GM12878 (cell line): ENCODE measurements around the gene TMEM53. TPM values are rescaled to one million over a fixed set of nuclear protein-coding genes. Genes with fewer than 3 reads are reported as not detected.

Experiments used
- BCL11A ChIP-seq: IDR thresholded peaks from 2 replicates; pipeline ENCODE4 v1.6.1; 2011; ENCODE audit warnings: low read depth, low read length
- MEF2A ChIP-seq: IDR thresholded peaks from 2 replicates; pipeline ENCODE4 v1.6.1; 2011; ENCODE audit warnings: low read depth, mild to moderate bottlenecking, low read length, moderate library complexity; ENCODE audit not compliant: insufficient read depth
- SIN3A ChIP-seq: IDR thresholded peaks from 2 replicates; pipeline ENCODE4 v1.6.1; 2012; ENCODE audit warnings: low read depth, low read length, improper control_type of control experiment
- SREBF2 ChIP-seq: IDR thresholded peaks from 2 replicates; pipeline ENCODE4 v1.6.1; 2012; ENCODE audit warnings: mild to moderate bottlenecking, low read length
- ZNF592 ChIP-seq: fragments of 450-650 bp; IDR thresholded peaks from 2 replicates; pipeline ENCODE4 v1.6.1; 2017; ENCODE audit warnings: mild to moderate bottlenecking, moderate library complexity
- polyA plus RNA-seq, 11 experiments: library from polyadenylated mRNA; depleted of rRNA in 4 of 11; unstranded in 6 of 11; stranded (reverse) in 5 of 11; fragments of >200 nt; fragmentation: Nextera tagmentation in 4 of 11; fragmentation: Illumina TruSeq in 1 of 11; extraction: Ambion mirVana in 4 of 11; extraction: Trizol in 1 of 11; gene quantifications; 1 replicate in 1 of 11; 2 replicates in 10 of 11; pipeline versions ENCODE4 v1.2.1 to v1.2.3, GENCODE V29; 2011 to 2016; ENCODE audit warnings: inconsistent platforms in 2 of 11, missing spikeins in 2 of 11, low read depth in 1 of 11
- total RNA-seq, 4 experiments: library from RNA; depleted of rRNA in 3 of 4; stranded (reverse); fragments of >200 nt in 3 of 4; fragmentation: Illumina TruSeq in 1 of 4; extraction: Trizol in 1 of 4; gene quantifications; 2 replicates each; pipeline versions ENCODE4 v1.2.1 to v1.2.3, GENCODE V29; 2013 to 2021
- TF ChIP-seq, protein P1 (sequence below): IDR thresholded peaks from 2 replicates; pipeline ENCODE4 v1.6.1; 2012; ENCODE audit warnings: mild to moderate bottlenecking, low read depth, low read length

The TMEM53 gene
- total and polyA plus RNA-seq, 10 of the 15 experiments (the other 5 are each of a cell fraction or from before 2014, with no cell fraction given), result 3.1 to 23.9 (median 11.1) TPM

GRCh38 chr1:44713321-44713781 lies 39.1 kb upstream of the TMEM53 start (continued):
- TF ChIP-seq, protein P1, sequence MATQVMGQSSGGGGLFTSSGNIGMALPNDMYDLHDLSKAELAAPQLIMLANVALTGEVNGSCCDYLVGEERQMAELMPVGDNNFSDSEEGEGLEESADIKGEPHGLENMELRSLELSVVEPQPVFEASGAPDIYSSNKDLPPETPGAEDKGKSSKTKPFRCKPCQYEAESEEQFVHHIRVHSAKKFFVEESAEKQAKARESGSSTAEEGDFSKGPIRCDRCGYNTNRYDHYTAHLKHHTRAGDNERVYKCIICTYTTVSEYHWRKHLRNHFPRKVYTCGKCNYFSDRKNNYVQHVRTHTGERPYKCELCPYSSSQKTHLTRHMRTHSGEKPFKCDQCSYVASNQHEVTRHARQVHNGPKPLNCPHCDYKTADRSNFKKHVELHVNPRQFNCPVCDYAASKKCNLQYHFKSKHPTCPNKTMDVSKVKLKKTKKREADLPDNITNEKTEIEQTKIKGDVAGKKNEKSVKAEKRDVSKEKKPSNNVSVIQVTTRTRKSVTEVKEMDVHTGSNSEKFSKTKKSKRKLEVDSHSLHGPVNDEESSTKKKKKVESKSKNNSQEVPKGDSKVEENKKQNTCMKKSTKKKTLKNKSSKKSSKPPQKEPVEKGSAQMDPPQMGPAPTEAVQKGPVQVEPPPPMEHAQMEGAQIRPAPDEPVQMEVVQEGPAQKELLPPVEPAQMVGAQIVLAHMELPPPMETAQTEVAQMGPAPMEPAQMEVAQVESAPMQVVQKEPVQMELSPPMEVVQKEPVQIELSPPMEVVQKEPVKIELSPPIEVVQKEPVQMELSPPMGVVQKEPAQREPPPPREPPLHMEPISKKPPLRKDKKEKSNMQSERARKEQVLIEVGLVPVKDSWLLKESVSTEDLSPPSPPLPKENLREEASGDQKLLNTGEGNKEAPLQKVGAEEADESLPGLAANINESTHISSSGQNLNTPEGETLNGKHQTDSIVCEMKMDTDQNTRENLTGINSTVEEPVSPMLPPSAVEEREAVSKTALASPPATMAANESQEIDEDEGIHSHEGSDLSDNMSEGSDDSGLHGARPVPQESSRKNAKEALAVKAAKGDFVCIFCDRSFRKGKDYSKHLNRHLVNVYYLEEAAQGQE, result no peak
- TF ChIP-seq MEF2A, result no peak; the same call in 1 of the 2 replicates
- no peak for TF ChIP-seq SIN3A
- TF ChIP-seq BCL11A, result no peak
- no peak for TF ChIP-seq SREBF2
- no peak for TF ChIP-seq ZNF592
